ENCODE measurements around the gene HES1. TPM values are rescaled to one million over a fixed set of nuclear protein-coding genes. Genes with fewer than 3 reads are reported as not detected.

HES1 gene
- total RNA-seq, 1 donor from 2014 or later, result 23.0 TPM

GRCh38 chr3:194101592-194102432, 34.1 kb upstream of the HES1 start:
- Histone ChIP-seq H3K4me3 (ENCODE audit: low read length in 3 of 3) (no peak overlapping the region), H3K9me3 (ENCODE audit: control insufficient read depth in 3 of 3, low read length in 3 of 3) (no peaks in the 10 kb centered on the region), H3K27me3 (ENCODE audit: control insufficient read depth in 3 of 3, insufficient read depth in 3 of 3, low read length in 3 of 3) (peaks cover 0 to 19% (median 6%) of the 10 kb centered on the region in 3 donors), H3K27ac (ENCODE audit: low read depth, low read length) (no peak overlapping the region), H3K36me3 (ENCODE audit: control insufficient read depth in 3 of 3, insufficient read depth in 3 of 3, low read length in 3 of 3) (no peaks in the 10 kb centered on the region), H3K4me1 (ENCODE audit: control insufficient read depth in 3 of 3, insufficient read depth in 3 of 3, low read length in 3 of 3) (peaks cover 19 to 20% (median 19%) of the 10 kb centered on the region in 3 donors), H3K9ac (ENCODE audit: low read depth in 1 of 3, low read length in 3 of 3) (no peak overlapping the region)

GRCh38 chr3:194102436-194102835, 33.5 kb upstream of the HES1 start:
- no peak overlapping the region for H3K4me3 ChIP-seq (ENCODE audit: low read length in 3 of 3)
- no peak overlapping the region for H3K9ac ChIP-seq (ENCODE audit: low read depth in 1 of 3, low read length in 3 of 3)
- no peaks in the 10 kb centered on the region for H3K36me3 ChIP-seq (ENCODE audit: control insufficient read depth in 3 of 3, insufficient read depth in 3 of 3, low read length in 3 of 3)
- H3K4me1 ChIP-seq (ENCODE audit: control insufficient read depth in 3 of 3, insufficient read depth in 3 of 3, low read length in 3 of 3), result peaks cover 14 to 17% (median 17%) of the 10 kb centered on the region in 3 donors
- no peak overlapping the region for H3K27ac ChIP-seq (ENCODE audit: low read depth, low read length)
- H3K27me3 ChIP-seq (ENCODE audit: control insufficient read depth in 3 of 3, insufficient read depth in 3 of 3, low read length in 3 of 3), result peaks cover 0 to 19% (median 6%) of the 10 kb centered on the region in 3 donors
- no peaks in the 10 kb centered on the region for H3K9me3 ChIP-seq (ENCODE audit: control insufficient read depth in 3 of 3, low read length in 3 of 3)

- Histone ChIP-seq H3K36me3 (ENCODE audit: control insufficient read depth in 3 of 3, insufficient read depth in 3 of 3, low read length in 3 of 3) (no peaks in the 10 kb centered on the region), H3K9ac (ENCODE audit: low read depth in 1 of 3, low read length in 3 of 3) (no peak overlapping the region), H3K4me3 (ENCODE audit: low read length in 3 of 3) (no peak overlapping the region), H3K27me3 (ENCODE audit: control insufficient read depth in 3 of 3, insufficient read depth in 3 of 3, low read length in 3 of 3) (peaks cover 0 to 19% (median 6%) of the 10 kb centered on the region in 3 donors), H3K27ac (ENCODE audit: low read depth, low read length) (no peak overlapping the region), H3K9me3 (ENCODE audit: control insufficient read depth in 3 of 3, low read length in 3 of 3) (no peaks in the 10 kb centered on the region), H3K4me1 (ENCODE audit: control insufficient read depth in 3 of 3, insufficient read depth in 3 of 3, low read length in 3 of 3) (peaks cover 3 to 6% (median 6%) of the 10 kb centered on the region in 3 donors)
Measured at GRCh38 chr3:194103505-194103904, 32.4 kb upstream of the HES1 start.

GRCh38 chr3:194103983-194104751, 31.8 kb upstream of the HES1 start:
- H3K27ac ChIP-seq (ENCODE audit: low read depth, low read length), result no peak overlapping the region
- H3K36me3 ChIP-seq (ENCODE audit: control insufficient read depth in 3 of 3, insufficient read depth in 3 of 3, low read length in 3 of 3), result no peaks in the 10 kb centered on the region
- no peak overlapping the region for H3K9ac ChIP-seq (ENCODE audit: low read depth in 1 of 3, low read length in 3 of 3)
- no peak overlapping the region for H3K4me3 ChIP-seq (ENCODE audit: low read length in 3 of 3)
- H3K4me1 ChIP-seq (ENCODE audit: control insufficient read depth in 3 of 3, insufficient read depth in 3 of 3, low read length in 3 of 3), result peaks cover 0 to 2% (median 0%) of the 10 kb centered on the region in 3 donors
- H3K27me3 ChIP-seq (ENCODE audit: control insufficient read depth in 3 of 3, insufficient read depth in 3 of 3, low read length in 3 of 3), result peaks cover 0 to 19% (median 6%) of the 10 kb centered on the region in 3 donors
- no peaks in the 10 kb centered on the region for H3K9me3 ChIP-seq (ENCODE audit: control insufficient read depth in 3 of 3, low read length in 3 of 3)

GRCh38 chr3:194105292-194105691, 30.7 kb upstream of the HES1 start:
- Histone ChIP-seq H3K4me3 (ENCODE audit: low read length in 3 of 3) (no peak overlapping the region), H3K9ac (ENCODE audit: low read depth in 1 of 3, low read length in 3 of 3) (no peak overlapping the region), H3K27ac (ENCODE audit: low read depth, low read length) (no peak overlapping the region), H3K27me3 (ENCODE audit: control insufficient read depth in 3 of 3, insufficient read depth in 3 of 3, low read length in 3 of 3) (peaks cover 0 to 19% (median 6%) of the 10 kb centered on the region in 3 donors), H3K4me1 (ENCODE audit: control insufficient read depth in 3 of 3, insufficient read depth in 3 of 3, low read length in 3 of 3) (no peaks in the 10 kb centered on the region), H3K36me3 (ENCODE audit: control insufficient read depth in 3 of 3, insufficient read depth in 3 of 3, low read length in 3 of 3) (no peaks in the 10 kb centered on the region), H3K9me3 (ENCODE audit: control insufficient read depth in 3 of 3, low read length in 3 of 3) (no peaks in the 10 kb centered on the region)

- Histone ChIP-seq H3K27ac (ENCODE audit: low read depth, low read length) (no peak overlapping the region), H3K36me3 (ENCODE audit: control insufficient read depth in 3 of 3, insufficient read depth in 3 of 3, low read length in 3 of 3) (no peaks in the 10 kb centered on the region), H3K4me1 (ENCODE audit: control insufficient read depth in 3 of 3, insufficient read depth in 3 of 3, low read length in 3 of 3) (no peaks in the 10 kb centered on the region), H3K9ac (ENCODE audit: low read depth in 1 of 3, low read length in 3 of 3) (no peak overlapping the region), H3K27me3 (ENCODE audit: control insufficient read depth in 3 of 3, insufficient read depth in 3 of 3, low read length in 3 of 3) (peaks cover 0 to 5% (median under 1%) of the 10 kb centered on the region in 3 donors), H3K9me3 (ENCODE audit: control insufficient read depth in 3 of 3, low read length in 3 of 3) (no peaks in the 10 kb centered on the region), H3K4me3 (ENCODE audit: low read length in 3 of 3) (no peak overlapping the region)
Measured at GRCh38 chr3:194107107-194107506, 28.8 kb upstream of the HES1 start.

- Histone ChIP-seq H3K4me1 (ENCODE audit: control insufficient read depth in 3 of 3, insufficient read depth in 3 of 3, low read length in 3 of 3) (no peaks in the 10 kb centered on the region), H3K27me3 (ENCODE audit: control insufficient read depth in 3 of 3, insufficient read depth in 3 of 3, low read length in 3 of 3) (no peaks in the 10 kb centered on the region), H3K9me3 (ENCODE audit: control insufficient read depth in 3 of 3, low read length in 3 of 3) (no peaks in the 10 kb centered on the region), H3K36me3 (ENCODE audit: control insufficient read depth in 3 of 3, insufficient read depth in 3 of 3, low read length in 3 of 3) (no peaks in the 10 kb centered on the region), H3K4me3 (ENCODE audit: low read length in 3 of 3) (no peak overlapping the region), H3K9ac (ENCODE audit: low read depth in 1 of 3, low read length in 3 of 3) (no peak overlapping the region), H3K27ac (ENCODE audit: low read depth, low read length) (no peak overlapping the region)
Measured at GRCh38 chr3:194109192-194109863, 26.6 kb upstream of the HES1 start.

GRCh38 chr3:194110483-194110882, 25.5 kb upstream of the HES1 start:
- H3K9ac ChIP-seq (ENCODE audit: low read depth in 1 of 3, low read length in 3 of 3), result no peak overlapping the region
- H3K27me3 ChIP-seq (ENCODE audit: control insufficient read depth in 3 of 3, insufficient read depth in 3 of 3, low read length in 3 of 3), result peaks cover 0 to under 1% (median 0%) of the 10 kb centered on the region in 3 donors
- no peak overlapping the region for H3K27ac ChIP-seq (ENCODE audit: low read depth, low read length)

GRCh38 chr3:194111336-194111735, 24.6 kb upstream of the HES1 start:
- Histone ChIP-seq H3K27ac (ENCODE audit: low read depth, low read length) (no peak overlapping the region), H3K27me3 (ENCODE audit: control insufficient read depth in 3 of 3, insufficient read depth in 3 of 3, low read length in 3 of 3) (peaks cover 0 to 2% (median 0%) of the 10 kb centered on the region in 3 donors), H3K36me3 (ENCODE audit: control insufficient read depth in 3 of 3, insufficient read depth in 3 of 3, low read length in 3 of 3) (no peaks in the 10 kb centered on the region), H3K4me1 (ENCODE audit: control insufficient read depth in 3 of 3, insufficient read depth in 3 of 3, low read length in 3 of 3) (no peaks in the 10 kb centered on the region), H3K4me3 (ENCODE audit: low read length in 3 of 3) (no peak overlapping the region), H3K9ac (ENCODE audit: low read depth in 1 of 3, low read length in 3 of 3) (no peak overlapping the region), H3K9me3 (ENCODE audit: control insufficient read depth in 3 of 3, low read length in 3 of 3) (no peaks in the 10 kb centered on the region)

More at GRCh38 chr3:194110483-194110882, 25.5 kb upstream of the HES1 start:
- Histone ChIP-seq H3K4me3 (ENCODE audit: low read length in 3 of 3) (no peak overlapping the region), H3K4me1 (ENCODE audit: control insufficient read depth in 3 of 3, insufficient read depth in 3 of 3, low read length in 3 of 3) (no peaks in the 10 kb centered on the region), H3K36me3 (ENCODE audit: control insufficient read depth in 3 of 3, insufficient read depth in 3 of 3, low read length in 3 of 3) (no peaks in the 10 kb centered on the region), H3K9me3 (ENCODE audit: control insufficient read depth in 3 of 3, low read length in 3 of 3) (no peaks in the 10 kb centered on the region)
